ENCODE data around the gene TBCD.

The TBCD gene

GRCh38 chr17:82868715-82869131 lies 116.9 kb downstream of the TBCD start:
- no peak for TF ChIP-seq CTCF (conservative IDR thresholded peaks at IDR 0.05)
- TF ChIP-seq ZFX (IDR thresholded peaks at IDR 0.05) = no peak
- no peak overlapping the region for H3K27ac ChIP-seq

- no peak for TF ChIP-seq CTCF (conservative IDR thresholded peaks at IDR 0.05)
- no peak for TF ChIP-seq ZFX (IDR thresholded peaks at IDR 0.05)
- H3K27ac ChIP-seq = no peak overlapping the region
Observed at GRCh38 chr17:82869536-82869935, 117.7 kb downstream of the TBCD start.

GRCh38 chr17:82870091-82870491 lies 118.2 kb downstream of the TBCD start:
- TF ChIP-seq CTCF (conservative IDR thresholded peaks at IDR 0.05) (no peak), ZFX (IDR thresholded peaks at IDR 0.05) (no peak)
- H3K27ac ChIP-seq = no peak overlapping the region

- H3K27ac ChIP-seq = no peak overlapping the region
Observed at GRCh38 chr17:82870541-82870940, 118.7 kb downstream of the TBCD start.

GRCh38 chr17:82871056-82871775 lies 119.4 kb downstream of the TBCD start:
- TF ChIP-seq ZFX (IDR thresholded peaks at IDR 0.05) = no peak
- no peak for TF ChIP-seq CTCF (conservative IDR thresholded peaks at IDR 0.05)
- H3K27ac ChIP-seq = no peak overlapping the region

More at GRCh38 chr17:82870541-82870940, 118.7 kb downstream of the TBCD start:
- TF ChIP-seq CTCF (conservative IDR thresholded peaks at IDR 0.05) (no peak), ZFX (IDR thresholded peaks at IDR 0.05) (no peak)

GRCh38 chr17:82871776-82872561 lies 120.1 kb downstream of the TBCD start:
- H3K27ac ChIP-seq = no peak overlapping the region
- TF ChIP-seq ZFX (IDR thresholded peaks at IDR 0.05) (no peak), CTCF (conservative IDR thresholded peaks at IDR 0.05) (no peak)

Measured in C4-2B (cell line).